T-helper 2 cell treated with Interferon-gamma antibody and Interleukin-4, amounts not matched to agents 100 ng/mL and 5 ng/mL, for 36 hours (primary cell): ENCODE data around the gene GJA3. TPM values are rescaled to one million over a fixed set of nuclear protein-coding genes. Genes with fewer than 3 reads are reported as not detected.
"Not testable (repeated sequence)": the region's sequence is repeated elsewhere in the genome, so short reads cannot be mapped to it uniquely, and the experiment has no call there.

Source experiments
- intact Hi-C: fragments of 100-400 bp; cut with micrococcal nuclease; formaldehyde crosslinking; loops from one replicate; pipeline ENCODE4 v1.15.1; 2023
- total RNA-seq: library from RNA; stranded (reverse); gene quantifications from 2 replicates; pipeline ENCODE4 v1.2.3, GENCODE V29; 2022

GJA3 gene
- total RNA-seq, 1 donor from 2014 or later = 0.11 TPM

- intact Hi-C loops = no loop called here
Observed at GRCh38 chr13:20156702-20157101, 4.2 kb downstream of the GJA3 start.

DNA sequence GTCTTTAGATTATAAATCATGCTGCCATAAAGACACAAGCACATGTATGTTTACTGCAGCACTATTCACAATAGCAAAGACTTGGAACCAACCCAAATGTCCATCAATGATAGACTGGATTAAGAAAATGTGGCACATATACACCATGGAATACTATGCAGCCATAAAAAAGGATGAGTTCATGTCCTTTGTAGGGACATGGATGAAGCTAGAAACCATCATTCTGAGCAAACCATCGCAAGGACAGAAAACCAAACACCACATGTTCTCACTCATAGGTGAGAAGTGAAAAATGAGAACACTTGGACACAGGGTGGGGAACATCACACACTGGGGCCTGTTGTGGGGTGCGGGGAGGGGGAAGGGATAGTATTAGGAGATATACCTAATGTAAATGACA is 7.6 kb downstream of the GJA3 start:
- intact Hi-C loops = not testable (repeated sequence)

DNA sequence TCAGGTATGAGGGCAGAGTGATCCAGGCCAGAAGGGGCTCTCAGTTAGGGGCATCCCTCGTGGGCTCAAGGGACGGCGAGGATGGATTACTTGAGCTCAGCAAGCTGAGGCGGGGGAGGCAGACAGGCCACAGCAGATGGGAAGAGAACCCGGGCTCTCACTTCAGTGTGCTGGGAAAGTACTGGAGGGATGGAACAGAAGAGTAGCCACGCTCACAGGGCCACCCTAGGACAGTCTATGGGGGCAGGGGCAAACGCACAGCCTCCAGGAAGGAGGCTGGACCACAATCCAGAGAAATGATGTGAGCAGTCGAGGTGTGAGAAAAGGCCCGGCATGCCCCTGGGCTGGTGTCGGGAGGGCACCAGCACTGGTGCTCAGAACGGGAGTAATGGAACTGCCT is 9.2 kb downstream of the GJA3 start:
- intact Hi-C loops = no loop called here

GRCh38 chr13:20151016-20151415 is 9.8 kb downstream of the GJA3 start:
- intact Hi-C loops = no loop called here

DNA sequence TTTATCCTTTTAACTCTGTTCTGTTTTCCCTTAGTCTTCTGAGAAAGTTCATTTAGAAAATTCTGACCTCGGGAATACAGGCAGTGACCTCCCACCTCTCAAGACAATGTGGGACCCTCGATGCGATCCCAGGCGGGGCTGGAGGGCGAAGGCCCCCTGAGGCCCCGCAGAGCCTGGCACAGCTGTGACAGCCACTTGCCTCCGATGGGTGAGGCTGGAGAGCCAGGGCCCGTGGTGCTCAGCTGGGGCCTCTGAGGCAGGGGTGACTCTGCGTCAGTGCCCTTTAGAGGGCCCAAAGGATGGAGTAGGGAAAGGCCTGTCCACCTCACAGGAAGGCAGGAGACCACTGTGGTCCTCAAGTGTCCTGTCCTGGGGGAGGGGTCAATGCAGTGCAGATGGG is 10.3 kb downstream of the GJA3 start:
- intact Hi-C loops = no loop called here

DNA sequence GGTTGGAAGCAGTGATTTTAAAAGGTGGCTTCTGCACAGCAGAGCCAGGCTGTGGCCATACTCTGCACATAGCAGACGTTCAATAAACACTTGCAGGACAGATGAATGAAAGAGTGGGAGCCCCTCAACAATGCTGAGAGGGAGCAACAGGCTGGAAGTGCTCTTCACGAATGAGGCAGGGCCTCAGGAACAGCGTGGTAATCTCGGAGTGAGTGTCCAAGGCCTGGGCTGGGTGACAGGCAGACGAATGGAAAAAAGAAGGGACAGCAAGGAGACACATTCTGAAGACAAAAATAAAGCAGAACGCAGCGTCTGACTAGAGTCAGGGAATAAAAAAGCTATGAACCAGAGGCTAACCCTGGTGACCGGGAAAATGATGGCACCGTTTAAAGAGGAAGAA is 11.1 kb downstream of the GJA3 start:
- intact Hi-C loops = no loop called here

- intact Hi-C loops = no loop called here
Observed at GRCh38 chr13:20148501-20149183, 12.2 kb downstream of the GJA3 start.

DNA sequence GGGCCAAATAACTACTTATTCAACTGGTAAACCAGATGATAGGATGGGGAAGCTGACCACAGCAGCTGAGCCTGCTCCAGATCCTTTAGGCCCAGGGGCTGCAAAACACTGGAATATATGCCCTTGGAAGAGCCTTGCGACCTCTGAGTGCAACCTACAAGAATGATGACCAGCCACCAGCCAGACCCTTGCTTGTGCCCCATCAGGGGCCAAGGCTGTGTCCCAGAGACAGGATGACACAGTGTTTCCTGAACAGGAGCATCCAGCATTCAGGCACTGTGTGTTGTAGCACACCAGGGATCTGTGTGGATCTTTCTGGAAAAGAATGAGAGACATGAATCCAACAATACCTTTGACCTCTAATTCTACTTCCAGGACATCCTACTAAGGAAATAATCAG is 14.5 kb downstream of the GJA3 start:
- intact Hi-C loops = no loop called here

DNA sequence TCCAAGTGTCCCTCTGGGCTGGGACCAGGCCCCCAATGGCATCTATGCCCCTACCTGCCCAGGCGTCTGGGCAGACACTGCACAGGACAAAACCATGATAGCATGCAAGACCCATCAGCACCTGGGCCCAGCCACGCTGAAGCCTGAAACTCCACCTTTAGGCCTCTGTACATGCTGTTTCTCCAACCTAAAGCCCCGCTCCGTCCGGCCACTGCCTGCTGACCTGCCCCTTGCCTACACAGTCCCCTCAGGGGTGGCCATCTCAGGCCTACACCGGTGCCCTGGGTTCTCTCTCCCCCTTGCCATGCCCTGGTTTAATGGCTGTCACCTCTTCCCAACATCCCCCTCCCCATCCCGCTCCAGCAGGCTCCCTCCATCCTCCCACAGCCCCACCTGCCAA is 15.3 kb downstream of the GJA3 start:
- intact Hi-C loops = no loop called here

- intact Hi-C loops = no loop called here
Observed at GRCh38 chr13:20144141-20144850, 16.6 kb downstream of the GJA3 start.

- intact Hi-C loops = no loop called here
Observed at GRCh38 chr13:20142927-20143480, 17.8 kb downstream of the GJA3 start.

DNA sequence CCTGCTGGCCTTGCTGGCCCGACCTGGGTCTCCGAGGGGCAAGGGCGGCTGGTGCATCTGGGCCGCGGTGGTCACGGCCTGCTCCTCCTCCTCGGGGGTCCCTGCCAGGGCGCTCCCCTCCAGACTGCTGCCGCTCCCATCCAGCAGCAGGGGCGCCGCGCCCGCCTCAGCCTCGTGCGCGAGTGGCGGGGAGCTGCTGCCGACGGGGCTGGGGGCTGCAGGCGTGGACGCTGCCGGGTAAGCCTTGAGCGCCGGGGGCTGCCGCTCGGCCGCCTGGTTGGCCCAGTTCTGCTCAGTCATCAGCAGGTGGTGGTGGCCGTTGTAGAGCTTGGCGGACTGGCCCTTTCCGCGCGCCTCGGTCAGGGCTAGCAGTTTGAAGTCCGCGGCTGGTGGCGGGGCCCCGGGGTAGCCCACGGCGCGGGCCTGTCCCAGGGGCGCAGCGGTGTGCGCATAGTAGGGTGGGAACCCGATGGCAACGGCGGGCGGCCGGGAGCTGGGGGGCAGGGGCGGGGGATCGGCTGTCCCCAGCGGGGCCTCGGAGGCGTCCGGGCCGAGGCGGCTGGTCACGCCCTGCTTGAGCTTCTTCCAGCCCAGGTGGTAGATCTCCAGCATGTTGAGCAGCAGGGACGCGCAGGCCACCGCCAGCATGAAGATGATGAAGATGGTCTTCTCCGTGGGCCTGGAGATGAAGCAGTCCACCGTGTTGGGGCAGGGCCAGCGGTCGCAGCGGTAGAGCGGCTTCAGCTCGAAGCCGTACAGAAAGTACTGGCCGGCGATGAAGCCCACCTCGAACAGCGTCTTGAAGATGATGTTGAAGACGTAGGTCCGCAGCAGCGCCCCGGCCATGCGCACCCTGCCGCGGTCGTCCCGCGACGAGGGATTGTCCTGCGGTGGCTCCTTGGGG is 18.6 kb downstream of the GJA3 start:
- intact Hi-C loops = no loop called here

- intact Hi-C loops = no loop called here
Observed at GRCh38 chr13:20141238-20142022, 19.4 kb downstream of the GJA3 start.

GRCh38 chr13:20140487-20140886 is 20.4 kb downstream of the GJA3 start:
- intact Hi-C loops = no loop called here

- intact Hi-C loops = no loop called here
Observed at GRCh38 chr13:20137875-20138274, 23.0 kb downstream of the GJA3 start.

DNA sequence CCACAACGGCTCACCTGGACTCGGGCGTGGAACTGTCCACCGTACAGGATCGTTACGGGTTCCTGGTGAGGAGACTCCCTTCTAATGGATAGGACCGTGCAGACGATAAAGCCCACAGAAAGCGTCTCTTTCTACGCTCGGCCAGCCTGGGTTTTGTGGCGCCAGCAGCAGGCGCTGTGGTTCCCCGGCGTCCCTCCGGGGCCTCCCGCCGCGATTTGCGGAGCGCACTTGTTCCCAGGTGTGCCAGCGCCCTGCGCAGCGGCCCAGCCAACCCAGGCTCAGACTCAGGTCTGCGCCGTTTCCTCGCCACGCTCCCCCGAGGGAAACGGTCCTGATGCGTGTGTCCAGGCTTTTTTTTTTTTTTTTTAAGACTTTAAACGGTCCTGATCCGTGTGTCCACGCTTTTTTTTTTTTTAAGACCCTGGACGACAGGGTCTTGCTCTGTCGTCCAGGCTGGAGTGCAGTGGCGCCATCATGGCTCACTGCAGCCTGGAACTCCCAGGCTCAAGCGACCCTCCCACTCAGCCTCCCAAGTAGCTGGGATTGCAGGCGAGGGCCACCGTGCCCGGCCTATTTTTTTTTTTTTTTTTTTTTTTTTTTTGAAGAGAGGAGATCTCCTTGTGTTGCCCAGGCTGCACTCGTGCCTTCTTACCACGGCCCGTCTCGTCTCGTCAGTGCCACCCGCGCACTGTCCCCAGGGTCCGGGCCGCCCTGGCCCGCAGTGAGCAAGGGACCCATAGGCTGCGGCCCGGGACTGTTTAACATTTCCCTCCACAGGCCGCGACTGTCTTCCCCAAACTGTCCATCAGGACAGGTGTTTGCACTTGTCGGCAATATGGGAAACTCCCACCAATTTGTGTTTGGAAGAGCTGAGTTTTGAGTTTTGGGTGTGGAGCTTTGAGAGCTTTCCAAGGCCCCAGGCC is 23.8 kb downstream of the GJA3 start:
- intact Hi-C loops = no loop called here

- intact Hi-C loops = no loop called here
Observed at GRCh38 chr13:20134732-20135131, 26.1 kb downstream of the GJA3 start.

DNA sequence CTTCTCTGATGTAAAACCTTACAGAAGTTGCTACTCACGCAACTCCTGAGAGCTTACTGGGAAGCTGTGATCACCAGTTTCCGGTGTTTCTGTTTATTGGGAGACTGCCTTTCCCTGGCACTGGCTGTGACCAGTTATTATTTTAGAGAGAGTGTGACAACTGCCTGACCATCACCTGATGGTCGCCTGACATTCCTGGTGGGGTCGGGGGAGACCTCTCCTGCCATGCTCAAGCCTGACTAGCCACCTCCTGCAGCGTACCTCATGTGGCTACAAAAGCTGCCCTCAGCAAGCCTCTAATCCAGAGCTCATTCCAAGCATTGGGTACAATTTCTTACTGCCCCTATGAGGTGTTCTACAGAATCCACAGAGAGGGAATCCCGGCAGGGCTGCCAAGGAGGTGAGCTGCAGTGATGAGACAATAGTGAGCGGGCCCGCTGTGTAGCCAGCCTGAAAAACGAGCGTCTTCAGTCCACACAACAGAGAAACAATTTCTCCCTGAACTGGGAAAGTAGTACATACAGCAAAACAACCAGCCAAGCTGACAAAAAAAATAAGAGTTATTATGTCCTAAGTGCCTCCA is 28.7 kb downstream of the GJA3 start:
- intact Hi-C loops = no loop called here

GRCh38 chr13:20131057-20131832 is 29.6 kb downstream of the GJA3 start:
- intact Hi-C loops = no loop called here
